GM21619 (cell line): ENCODE measurements around the gene KLHL40.

ENCODE experiments used
- ATAC-seq: cut with Tn5 transposase; IDR thresholded peaks from one replicate; pipeline ENCODE4 v1.9.1; 2021; ENCODE audit not compliant: unreplicated experiment

Gene KLHL40

GRCh38 chr3:42702066-42702951 lies 17.0 kb downstream of the KLHL40 start, which contains the start of gene HHATL:
TSS of gene HHATL (minus strand) at chr3:42702798. CDS start at chr3:42700826, 1,972 bp downstream.
- no peak for ATAC-seq

- no peak for ATAC-seq
These were observed 17.8 kb downstream of the KLHL40 start for GRCh38 chr3:42702982-42703694.

GRCh38 chr3:42703695-42704025 lies 18.3 kb downstream of the KLHL40 start:
- no peak for ATAC-seq

- ATAC-seq = no peak
These were observed 19.0 kb downstream of the KLHL40 start for GRCh38 chr3:42704136-42704841.

- no peak for ATAC-seq
These were observed 19.9 kb downstream of the KLHL40 start for GRCh38 chr3:42705058-42705767.

- ATAC-seq = no peak
These were observed 20.7 kb downstream of the KLHL40 start for GRCh38 chr3:42705962-42706585.

GRCh38 chr3:42706721-42707619 lies 21.6 kb downstream of the KLHL40 start:
- ATAC-seq = no peak

GRCh38 chr3:42707620-42708355 lies 22.5 kb downstream of the KLHL40 start:
- no peak for ATAC-seq

GRCh38 chr3:42708611-42709151 lies 23.3 kb downstream of the KLHL40 start:
- no peak for ATAC-seq

GRCh38 chr3:42709621-42710020 lies 24.3 kb downstream of the KLHL40 start:
- no peak for ATAC-seq

- ATAC-seq = no peak
These were observed 25.1 kb downstream of the KLHL40 start for GRCh38 chr3:42710323-42711021.

GRCh38 chr3:42711491-42712343 lies 26.4 kb downstream of the KLHL40 start:
- ATAC-seq = no peak

- ATAC-seq = no peak
These were observed 27.0 kb downstream of the KLHL40 start for GRCh38 chr3:42712344-42712648.

- ATAC-seq = no peak
These were observed 27.5 kb downstream of the KLHL40 start for GRCh38 chr3:42712688-42713372.

- ATAC-seq = no peak
These were observed 28.4 kb downstream of the KLHL40 start for GRCh38 chr3:42713747-42714146.

GRCh38 chr3:42714171-42714852 lies 29.0 kb downstream of the KLHL40 start:
- no peak for ATAC-seq
